Neural progenitor cell (in vitro differentiated cells): Measurements from ENCODE around the gene ANO4.

ENCODE experiments used
- CTCF ChIP-seq: fragments of 200-600 bp; sonication (generic); IDR thresholded peaks from 2 replicates; pipeline ENCODE4 v1.5.1; 2017; ENCODE audit warnings: antibody characterized with exemption, mild to moderate bottlenecking
- EZH2 ChIP-seq: fragments of 200-600 bp; sonication (generic); IDR thresholded peaks from 2 replicates; pipeline ENCODE4 v1.6.1; 2017; ENCODE audit warnings: antibody characterized with exemption, mild to moderate bottlenecking, moderate library complexity

- TF ChIP-seq CTCF (no peak), EZH2 (no peak)
Measured at GRCh38 chr12:101111441-101111840, 316.9 kb downstream of the ANO4 start.
